Bronchial epithelial cell (primary cell): ENCODE data around the gene POLR3K. TPM values are rescaled to one million over a fixed set of nuclear protein-coding genes. Genes with fewer than 3 reads are reported as not detected.

Source experiments
- DNase-seq: peaks from one replicate; pipeline ENCODE4 v3.0.0-alpha.2; 2010; ENCODE audit warnings: low read depth
- FAIRE-seq: peaks from 2 replicates; lab custom pipeline; 2011; peaks lifted over from hg19 to GRCh38; lab: Jason Lieb, UNC
- H3K27me3 ChIP-seq: 2 replicates; pipeline ENCODE4 v1.5.1; 2011; ENCODE audit warnings: low read length; ENCODE audit not compliant: control insufficient read depth, insufficient read depth
- H3K36me3 ChIP-seq: 2 replicates; pipeline ENCODE4 v1.5.1; 2011; ENCODE audit warnings: low read length; ENCODE audit not compliant: control insufficient read depth, insufficient read depth
- H3K4me3 ChIP-seq: 2 replicates; pipeline ENCODE4 v1.5.1; 2011; ENCODE audit warnings: mild to moderate bottlenecking, low read depth, low read length, control low read depth
- CTCF ChIP-seq: IDR thresholded peaks from 2 replicates; pipeline ENCODE4 v1.5.1; 2011; ENCODE audit warnings: mild to moderate bottlenecking, moderate library complexity, low read length, control low read depth, inconsistent platforms; ENCODE audit not compliant: insufficient read depth, severe bottlenecking
- total RNA-seq: library from RNA; depleted of rRNA; stranded (reverse); fragments of >200 nt; gene quantifications from 2 replicates; pipeline ENCODE4 v1.2.1, GENCODE V29; 2014

POLR3K gene
- total RNA-seq, 1 donor from 2014 or later: 5.8 TPM

DNA sequence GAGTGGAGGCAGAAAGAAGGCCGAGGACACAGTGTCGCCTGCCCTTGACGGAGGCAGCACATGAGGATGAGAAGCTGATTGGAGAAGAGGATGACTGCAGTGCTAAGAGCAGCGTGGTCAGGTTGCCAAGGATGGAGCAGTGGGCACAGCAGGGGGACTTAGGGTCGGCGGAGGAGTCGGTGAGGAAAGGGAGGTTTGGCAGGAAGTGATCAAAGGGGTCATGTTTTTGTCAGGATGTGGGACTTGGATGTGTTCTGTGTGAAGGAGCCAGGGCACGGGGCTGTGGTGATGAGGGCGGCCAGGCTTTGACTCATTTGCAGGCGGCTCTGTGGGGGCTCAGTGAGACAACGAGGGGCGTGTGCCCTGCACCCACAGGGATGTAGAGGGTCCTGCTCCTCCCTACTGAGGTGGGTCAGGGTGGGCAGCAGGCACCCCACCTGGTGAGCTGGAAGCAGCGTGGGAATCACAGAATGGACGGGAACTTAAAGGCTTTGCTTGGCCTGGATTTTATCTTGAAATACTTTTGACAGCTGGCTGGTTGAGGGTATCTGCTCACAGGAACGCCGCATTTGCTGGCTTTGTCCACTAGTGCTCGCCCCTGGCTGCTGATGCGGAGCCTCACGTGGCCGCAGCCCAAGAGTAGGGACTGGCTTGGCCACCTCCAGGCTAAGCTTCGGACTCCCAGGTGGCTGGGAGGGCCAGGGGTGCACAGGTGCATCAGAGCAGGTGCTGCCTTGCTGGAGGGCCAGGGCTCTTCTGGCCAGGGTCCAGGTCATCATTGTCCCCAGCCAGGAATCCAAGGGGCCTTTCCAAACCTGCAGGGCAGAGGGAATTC lies 30.6 kb upstream of the POLR3K start:
- Histone ChIP-seq H3K4me3 (no peak overlapping the region), H3K27me3 (no peaks in the 10 kb centered on the region), H3K36me3 (peaks cover 31% of the 10 kb centered on the region)
- FAIRE-seq (no peak), DNase-seq (no peak)
- no peak for TF ChIP-seq CTCF

- peaks cover 29% of the 10 kb centered on the region for H3K36me3 ChIP-seq
- DNase-seq (no peak), FAIRE-seq (no peak)
- H3K4me3 ChIP-seq: no peak overlapping the region
- no peak for TF ChIP-seq CTCF
- no peaks in the 10 kb centered on the region for H3K27me3 ChIP-seq
Observed at GRCh38 chr16:83060-83603, 29.7 kb upstream of the POLR3K start.

DNA sequence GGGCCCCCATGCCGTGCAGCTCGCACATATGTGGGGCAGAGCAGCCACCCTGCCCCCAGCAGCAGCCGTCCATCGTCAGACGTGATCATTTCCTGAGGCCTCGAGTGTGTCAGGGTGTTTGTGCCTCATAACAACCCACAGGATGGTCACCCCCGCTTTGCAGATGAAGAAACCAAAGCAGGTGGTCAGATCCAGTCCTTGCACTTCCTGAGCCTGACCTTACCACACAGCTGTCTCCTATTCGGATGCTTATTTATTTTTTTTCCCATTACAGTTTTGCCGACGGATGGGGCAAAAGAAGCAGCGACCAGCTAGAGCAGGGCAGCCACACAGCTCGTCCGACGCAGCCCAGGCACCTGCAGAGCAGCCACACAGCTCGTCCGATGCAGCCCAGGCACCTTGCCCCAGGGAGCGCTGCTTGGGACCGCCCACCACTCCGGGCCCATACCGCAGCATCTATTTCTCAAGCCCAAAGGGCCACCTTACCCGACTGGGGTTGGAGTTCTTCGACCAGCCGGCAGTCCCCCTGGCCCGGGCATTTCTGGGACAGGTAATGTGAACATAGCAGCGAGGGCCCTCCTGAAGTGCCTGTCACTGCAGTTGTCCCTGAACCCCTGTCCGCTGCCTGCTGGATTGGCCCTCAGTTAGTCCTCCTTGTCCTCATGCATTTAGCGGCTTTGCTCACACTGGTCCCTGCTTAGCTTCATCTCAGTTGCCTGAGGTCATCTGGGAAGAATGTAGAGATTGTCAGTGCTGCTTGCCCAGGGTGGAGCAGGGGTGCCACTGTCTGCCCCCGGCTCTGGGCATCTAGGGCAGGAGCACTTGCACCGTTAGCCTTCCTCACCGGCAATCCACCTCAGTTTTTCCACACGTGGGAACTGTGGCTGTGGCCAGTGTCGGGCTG lies 26.0 kb upstream of the POLR3K start:
- no peaks in the 10 kb centered on the region for H3K27me3 ChIP-seq
- DNase-seq (no peak), FAIRE-seq (no peak)
- no peak for TF ChIP-seq CTCF
- peak overlapping the region; percentile 77 for H3K4me3 ChIP-seq
- peaks cover 11% of the 10 kb centered on the region for H3K36me3 ChIP-seq

DNA sequence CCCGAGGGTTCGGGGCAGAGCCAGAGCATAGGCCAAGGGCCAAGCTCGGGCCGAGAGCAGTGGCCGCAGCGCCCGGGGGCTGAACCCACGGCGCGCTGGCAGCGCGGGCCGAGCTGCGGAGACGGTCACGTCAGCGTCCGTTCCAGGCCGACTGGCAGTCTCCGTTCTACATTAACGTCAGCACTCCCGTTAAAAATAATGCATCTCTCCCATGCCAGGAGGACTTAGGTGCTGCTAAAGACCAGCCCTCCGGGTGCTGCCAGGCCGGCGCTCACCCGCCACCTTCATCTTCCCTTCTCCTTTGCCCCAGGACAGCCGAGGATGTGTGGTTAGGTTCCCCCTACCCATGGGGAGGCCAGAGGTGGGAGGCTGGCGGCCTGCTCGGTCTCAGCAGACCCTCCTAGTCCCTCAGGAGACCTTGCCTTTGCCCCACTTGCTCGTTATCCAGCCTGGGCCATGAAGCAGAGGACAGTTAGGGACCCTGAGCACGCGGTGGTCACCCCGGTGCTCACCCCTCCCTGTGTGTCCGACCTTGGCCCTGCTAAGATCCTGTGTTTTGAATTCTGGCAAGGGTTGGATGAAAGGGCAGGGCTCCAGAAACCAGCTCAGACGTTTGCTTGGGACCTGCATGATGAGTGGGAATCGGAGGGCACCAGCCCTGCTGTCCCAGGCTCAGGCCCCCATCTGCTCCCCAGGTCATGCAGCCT lies 25.2 kb upstream of the POLR3K start:
- DNase-seq (no peak), FAIRE-seq (no peak)
- H3K4me3 ChIP-seq: peak overlapping the region; percentile 77
- H3K27me3 ChIP-seq: no peaks in the 10 kb centered on the region
- peaks cover 11% of the 10 kb centered on the region for H3K36me3 ChIP-seq
- TF ChIP-seq CTCF: no peak

GRCh38 chr16:77807-78443 lies 24.5 kb upstream of the POLR3K start, which contains the start of gene MPG:
Gene MPG (plus strand): TSS chr16:78225. CDS start chr16:78310, 85 bp downstream.
- H3K36me3 ChIP-seq: peaks cover 10% of the 10 kb centered on the region
- H3K27me3 ChIP-seq: no peaks in the 10 kb centered on the region
- FAIRE-seq (no peak), DNase-seq (peak; percentile 39)
- TF ChIP-seq CTCF: no peak
- peak within 1 kb of the TSS; percentile 77 for H3K4me3 ChIP-seq
